Measurements from ENCODE around the gene ZNF236.

DNA sequence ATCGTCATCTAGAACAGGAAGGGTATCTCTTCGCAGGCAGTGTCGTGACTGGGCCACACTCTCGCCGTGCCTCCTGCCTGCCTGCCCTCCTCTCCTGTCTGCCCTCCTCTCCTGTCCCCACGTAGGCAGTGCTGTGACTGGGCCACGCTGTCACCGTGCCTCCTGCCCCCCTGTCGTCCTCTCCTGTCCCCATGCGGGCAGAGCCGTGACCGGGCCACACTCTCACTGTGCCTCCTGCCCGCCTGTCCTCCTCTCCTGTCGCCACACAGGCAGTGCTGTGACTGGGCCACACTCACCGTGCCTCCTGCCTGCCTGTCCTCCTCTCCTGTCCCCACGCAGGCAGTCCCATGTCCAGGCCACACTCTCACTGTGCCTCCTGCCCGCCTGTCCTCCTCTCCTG, 51.4 kb downstream of the ZNF236 start:
- TF ChIP-seq, protein P1, sequence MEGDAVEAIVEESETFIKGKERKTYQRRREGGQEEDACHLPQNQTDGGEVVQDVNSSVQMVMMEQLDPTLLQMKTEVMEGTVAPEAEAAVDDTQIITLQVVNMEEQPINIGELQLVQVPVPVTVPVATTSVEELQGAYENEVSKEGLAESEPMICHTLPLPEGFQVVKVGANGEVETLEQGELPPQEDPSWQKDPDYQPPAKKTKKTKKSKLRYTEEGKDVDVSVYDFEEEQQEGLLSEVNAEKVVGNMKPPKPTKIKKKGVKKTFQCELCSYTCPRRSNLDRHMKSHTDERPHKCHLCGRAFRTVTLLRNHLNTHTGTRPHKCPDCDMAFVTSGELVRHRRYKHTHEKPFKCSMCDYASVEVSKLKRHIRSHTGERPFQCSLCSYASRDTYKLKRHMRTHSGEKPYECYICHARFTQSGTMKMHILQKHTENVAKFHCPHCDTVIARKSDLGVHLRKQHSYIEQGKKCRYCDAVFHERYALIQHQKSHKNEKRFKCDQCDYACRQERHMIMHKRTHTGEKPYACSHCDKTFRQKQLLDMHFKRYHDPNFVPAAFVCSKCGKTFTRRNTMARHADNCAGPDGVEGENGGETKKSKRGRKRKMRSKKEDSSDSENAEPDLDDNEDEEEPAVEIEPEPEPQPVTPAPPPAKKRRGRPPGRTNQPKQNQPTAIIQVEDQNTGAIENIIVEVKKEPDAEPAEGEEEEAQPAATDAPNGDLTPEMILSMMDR (IDR thresholded peaks at IDR 0.05) = no peak
- no peak for TF ChIP-seq POLR2A (IDR thresholded peaks at IDR 0.05)
